Chondrocyte (in vitro differentiated cells): ENCODE data around the gene LSS. TPM values are rescaled to one million over a fixed set of nuclear protein-coding genes. Genes with fewer than 3 reads are reported as not detected.

ENCODE experiments used
- DNase-seq: peaks from one replicate; pipeline ENCODE4 v3.0.0; 2021; ENCODE audit warnings: mixed read lengths, low spot score
- H3K27ac Mint-ChIP-seq: one replicate; pipeline ENCODE4 v1.8.0; 2021; ENCODE audit warnings: mild to moderate bottlenecking, moderate library complexity, mixed read lengths; ENCODE audit not compliant: unreplicated experiment
- H3K27me3 Mint-ChIP-seq: 2 replicates; pipeline ENCODE4 v1.8.0; 2021; ENCODE audit warnings: low read depth, mixed read lengths
- H3K36me3 Mint-ChIP-seq: 2 replicates; pipeline ENCODE4 v1.8.0; 2021; ENCODE audit warnings: low read depth, mixed read lengths
- H3K4me1 Mint-ChIP-seq: 2 replicates; pipeline ENCODE4 v1.8.0; 2021; ENCODE audit warnings: low read depth, mild to moderate bottlenecking, mixed read lengths
- H3K4me3 Mint-ChIP-seq: one replicate; pipeline ENCODE4 v1.8.0; 2021; ENCODE audit warnings: mild to moderate bottlenecking, moderate library complexity, mixed read lengths; ENCODE audit not compliant: unreplicated experiment
- H3K9me3 Mint-ChIP-seq: 2 replicates; pipeline ENCODE4 v1.8.0; 2021; ENCODE audit warnings: low read depth, mixed read lengths
- CTCF ChIP-seq: fragments of 200-600 bp; sonication (generic); IDR thresholded peaks from 2 replicates; pipeline ENCODE4 v1.5.0; 2021; ENCODE audit warnings: antibody characterized with exemption, mild to moderate bottlenecking, moderate library complexity
- total RNA-seq: library from RNA; stranded (reverse); gene quantifications from 3 replicates; pipeline ENCODE4 v1.2.1, GENCODE V29; 2021

LSS gene
- total RNA-seq, 1 donor from 2014 or later: 107 TPM

- Mint-ChIP-seq H3K27me3 (no peaks in the 10 kb centered on the region), H3K4me3 (no peak overlapping the region), H3K4me1 (no peaks in the 10 kb centered on the region), H3K9me3 (no peaks in the 10 kb centered on the region), H3K27ac (peak overlapping the region; percentile 24), H3K36me3 (peaks cover 34% of the 10 kb centered on the region)
- no peak for DNase-seq
- TF ChIP-seq CTCF: no peak
Observed at GRCh38 chr21:46266946-46267345, 38.4 kb upstream of the LSS start.

GRCh38 chr21:46265736-46266525, 37.4 kb upstream of the LSS start:
- H3K27ac Mint-ChIP-seq: no peak overlapping the region
- H3K9me3 Mint-ChIP-seq: no peaks in the 10 kb centered on the region
- H3K36me3 Mint-ChIP-seq: peaks cover 36% of the 10 kb centered on the region
- H3K4me1 Mint-ChIP-seq: no peaks in the 10 kb centered on the region
- H3K4me3 Mint-ChIP-seq: no peak overlapping the region
- TF ChIP-seq CTCF: no peak
- no peaks in the 10 kb centered on the region for H3K27me3 Mint-ChIP-seq
- DNase-seq: no peak

GRCh38 chr21:46264690-46265144, 36.1 kb upstream of the LSS start:
- no peak for DNase-seq
- Mint-ChIP-seq H3K9me3 (no peaks in the 10 kb centered on the region), H3K27ac (no peak overlapping the region), H3K27me3 (no peaks in the 10 kb centered on the region), H3K4me3 (no peak overlapping the region), H3K4me1 (no peaks in the 10 kb centered on the region), H3K36me3 (peaks cover 34% of the 10 kb centered on the region)
- TF ChIP-seq CTCF: no peak

GRCh38 chr21:46264046-46264689, 35.6 kb upstream of the LSS start:
- TF ChIP-seq CTCF: no peak
- Mint-ChIP-seq H3K36me3 (peaks cover 33% of the 10 kb centered on the region), H3K27ac (no peak overlapping the region), H3K4me3 (no peak overlapping the region), H3K9me3 (no peaks in the 10 kb centered on the region), H3K27me3 (no peaks in the 10 kb centered on the region), H3K4me1 (no peaks in the 10 kb centered on the region)
- DNase-seq: no peak

GRCh38 chr21:46256501-46256994, 28.0 kb upstream of the LSS start:
- no peaks in the 10 kb centered on the region for H3K27me3 Mint-ChIP-seq
- no peak for DNase-seq
- H3K36me3 Mint-ChIP-seq: peaks cover 49% of the 10 kb centered on the region

More at GRCh38 chr21:46256501-46256994, 28.0 kb upstream of the LSS start:
- H3K4me3 Mint-ChIP-seq: no peak overlapping the region
- peaks cover 4% of the 10 kb centered on the region for H3K4me1 Mint-ChIP-seq
- TF ChIP-seq CTCF: no peak
- no peak overlapping the region for H3K27ac Mint-ChIP-seq
- H3K9me3 Mint-ChIP-seq: no peaks in the 10 kb centered on the region
